ENCODE results near the gene MAP2K1.

Gene MAP2K1

GRCh38 chr15:66472176-66472999 lies 85.7 kb downstream of the MAP2K1 start:
- Histone ChIP-seq H3K36me3 (ENCODE audit: insufficient read depth, low read length) (no peaks in the 10 kb centered on the region), H3K4me3 (no peak overlapping the region), H3K9me3 (ENCODE audit: low read depth, low read length) (no peaks in the 10 kb centered on the region), H3K9ac (ENCODE audit: insufficient read length) (no peak overlapping the region), H3K27ac (no peak overlapping the region)
- DNase-seq (ENCODE audit: low read depth, low spot score): no peak
- TF ChIP-seq EZH2 (IDR thresholded peaks at IDR 0.05) (no peak), FOXP2 (optimal IDR thresholded peaks at IDR 0.05; ENCODE audit: control extremely low read depth, extremely low read length, insufficient read depth) (no peak)

- Histone ChIP-seq H3K27ac (no peak overlapping the region), H3K36me3 (ENCODE audit: insufficient read depth, low read length) (no peaks in the 10 kb centered on the region), H3K9ac (ENCODE audit: insufficient read length) (no peak overlapping the region), H3K4me3 (no peak overlapping the region), H3K9me3 (ENCODE audit: low read depth, low read length) (no peaks in the 10 kb centered on the region)
- no peak for DNase-seq (ENCODE audit: low read depth, low spot score)
- TF ChIP-seq FOXP2 (optimal IDR thresholded peaks at IDR 0.05; ENCODE audit: control extremely low read depth, extremely low read length, insufficient read depth): no peak
- TF ChIP-seq EZH2 (IDR thresholded peaks at IDR 0.05): no peak
- TF ChIP-seq POLR2AphosphoS5 (IDR thresholded peaks at IDR 0.05; ENCODE audit: borderline replicate concordance, low read depth, low read length): no peak
Observed at GRCh38 chr15:66474135-66474534, 87.4 kb downstream of the MAP2K1 start.

DNA sequence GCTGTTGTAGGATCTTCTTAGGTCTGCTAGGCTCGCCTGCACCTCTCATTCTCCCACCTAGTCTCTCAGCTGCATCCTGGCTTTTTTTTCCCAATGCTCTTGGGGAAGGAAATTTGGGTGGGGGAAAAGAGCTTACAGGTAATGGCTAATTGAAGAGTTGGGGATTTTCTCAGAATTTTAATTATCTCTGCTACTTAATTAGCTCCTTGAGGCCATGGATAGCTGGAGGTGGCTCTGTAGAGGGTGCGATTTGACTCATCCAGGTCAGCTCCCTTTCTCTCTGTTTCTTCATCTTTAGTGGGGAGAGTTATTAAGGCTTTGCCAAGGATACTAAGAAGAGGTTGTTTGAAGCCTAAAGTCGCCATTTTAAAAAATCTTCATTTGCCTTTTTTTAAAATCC lies 88.3 kb downstream of the MAP2K1 start:
- TF ChIP-seq EZH2 (IDR thresholded peaks at IDR 0.05): no peak

GRCh38 chr15:66476535-66476934 lies 89.8 kb downstream of the MAP2K1 start:
- no peak for DNase-seq (ENCODE audit: low read depth, low spot score)
- no peak overlapping the region for H3K4me3 ChIP-seq
- no peaks in the 10 kb centered on the region for H3K9me3 ChIP-seq (ENCODE audit: low read depth, low read length)
- H3K36me3 ChIP-seq (ENCODE audit: insufficient read depth, low read length): peaks cover under 1% of the 10 kb centered on the region; the same call in 1 of the 2 replicates
- TF ChIP-seq EZH2 (IDR thresholded peaks at IDR 0.05) (no peak), FOXP2 (optimal IDR thresholded peaks at IDR 0.05; ENCODE audit: control extremely low read depth, extremely low read length, insufficient read depth) (no peak)
- H3K9ac ChIP-seq (ENCODE audit: insufficient read length): no peak overlapping the region
- no peak overlapping the region for H3K27ac ChIP-seq

More for the DNA sequence above, 88.3 kb downstream of the MAP2K1 start:
- no peak overlapping the region for H3K27ac ChIP-seq
- no peak overlapping the region for H3K9ac ChIP-seq (ENCODE audit: insufficient read length)
- no peaks in the 10 kb centered on the region for H3K9me3 ChIP-seq (ENCODE audit: low read depth, low read length)
- DNase-seq (ENCODE audit: low read depth, low spot score): no peak
- H3K4me3 ChIP-seq: no peak overlapping the region
- H3K36me3 ChIP-seq (ENCODE audit: insufficient read depth, low read length): no peaks in the 10 kb centered on the region

- no peaks in the 10 kb centered on the region for H3K9me3 ChIP-seq (ENCODE audit: low read depth, low read length)
- peaks cover 2% of the 10 kb centered on the region; the same call in 1 of the 2 replicates for H3K36me3 ChIP-seq (ENCODE audit: insufficient read depth, low read length)
- no peak overlapping the region for H3K9ac ChIP-seq (ENCODE audit: insufficient read length)
- no peak for DNase-seq (ENCODE audit: low read depth, low spot score)
- no peak overlapping the region for H3K27ac ChIP-seq
- H3K4me3 ChIP-seq: no peak overlapping the region
- TF ChIP-seq EZH2 (IDR thresholded peaks at IDR 0.05): no peak
- TF ChIP-seq POLR2AphosphoS5 (IDR thresholded peaks at IDR 0.05; ENCODE audit: borderline replicate concordance, low read depth, low read length): no peak
- no peak for TF ChIP-seq FOXP2 (optimal IDR thresholded peaks at IDR 0.05; ENCODE audit: control extremely low read depth, extremely low read length, insufficient read depth)
Observed at GRCh38 chr15:66477011-66477410, 90.3 kb downstream of the MAP2K1 start.

GRCh38 chr15:66480267-66480666 lies 93.6 kb downstream of the MAP2K1 start:
- H3K36me3 ChIP-seq (ENCODE audit: insufficient read depth, low read length): peaks cover 2% of the 10 kb centered on the region; the same call in 1 of the 2 replicates
- H3K9me3 ChIP-seq (ENCODE audit: low read depth, low read length): no peaks in the 10 kb centered on the region
- TF ChIP-seq POLR2AphosphoS5 (IDR thresholded peaks at IDR 0.05; ENCODE audit: borderline replicate concordance, low read depth, low read length) (no peak), FOXP2 (optimal IDR thresholded peaks at IDR 0.05; ENCODE audit: control extremely low read depth, extremely low read length, insufficient read depth) (no peak), EZH2 (IDR thresholded peaks at IDR 0.05) (no peak)
- no peak overlapping the region for H3K9ac ChIP-seq (ENCODE audit: insufficient read length)
- H3K27ac ChIP-seq: no peak overlapping the region
- no peak for DNase-seq (ENCODE audit: low read depth, low spot score)
- H3K4me3 ChIP-seq: no peak overlapping the region

- no peak for DNase-seq (ENCODE audit: low read depth, low spot score)
- H3K27ac ChIP-seq: no peak overlapping the region
- no peak overlapping the region for H3K4me3 ChIP-seq
- H3K36me3 ChIP-seq (ENCODE audit: insufficient read depth, low read length): peaks cover 2% of the 10 kb centered on the region; the same call in 1 of the 2 replicates
- H3K9me3 ChIP-seq (ENCODE audit: low read depth, low read length): no peaks in the 10 kb centered on the region
- no peak for TF ChIP-seq EZH2 (IDR thresholded peaks at IDR 0.05)
- no peak for TF ChIP-seq FOXP2 (optimal IDR thresholded peaks at IDR 0.05; ENCODE audit: control extremely low read depth, extremely low read length, insufficient read depth)
- no peak for TF ChIP-seq POLR2AphosphoS5 (IDR thresholded peaks at IDR 0.05; ENCODE audit: borderline replicate concordance, low read depth, low read length)
- no peak overlapping the region for H3K9ac ChIP-seq (ENCODE audit: insufficient read length)
Observed at GRCh38 chr15:66481107-66481856, 94.6 kb downstream of the MAP2K1 start.

GRCh38 chr15:66482539-66482938 lies 95.8 kb downstream of the MAP2K1 start:
- H3K36me3 ChIP-seq (ENCODE audit: insufficient read depth, low read length): peaks cover 2% of the 10 kb centered on the region; the same call in 1 of the 2 replicates
- TF ChIP-seq EZH2 (IDR thresholded peaks at IDR 0.05) (no peak), POLR2AphosphoS5 (IDR thresholded peaks at IDR 0.05; ENCODE audit: borderline replicate concordance, low read depth, low read length) (no peak), FOXP2 (optimal IDR thresholded peaks at IDR 0.05; ENCODE audit: control extremely low read depth, extremely low read length, insufficient read depth) (no peak)
- H3K9ac ChIP-seq (ENCODE audit: insufficient read length): no peak overlapping the region
- H3K9me3 ChIP-seq (ENCODE audit: low read depth, low read length): no peaks in the 10 kb centered on the region
- H3K27ac ChIP-seq: no peak overlapping the region
- no peak overlapping the region for H3K4me3 ChIP-seq
- DNase-seq (ENCODE audit: low read depth, low spot score): no peak
